Ishikawa (cell line): Measurements from ENCODE around the gene CABLES1.

Experiments used
- CEBPB ChIP-seq: IDR thresholded peaks from 2 replicates; pipeline ENCODE4 v1.6.1; 2012
- CREB1 ChIP-seq: IDR thresholded peaks from 2 replicates; pipeline ENCODE4 v1.6.1; 2012; ENCODE audit warnings: low read depth
- EP300 ChIP-seq: IDR thresholded peaks from 2 replicates; pipeline ENCODE4 v1.6.1; 2012; ENCODE audit warnings: borderline replicate concordance
- FOXM1 ChIP-seq: IDR thresholded peaks from 2 replicates; pipeline ENCODE4 v1.6.1; 2012; ENCODE audit warnings: low read depth, borderline replicate concordance
- NFIC ChIP-seq: IDR thresholded peaks from 2 replicates; pipeline ENCODE4 v1.6.1; 2012
- RAD21 ChIP-seq: IDR thresholded peaks from 2 replicates; pipeline ENCODE4 v1.6.1; 2012; ENCODE audit warnings: low read depth
- TAF1 ChIP-seq: IDR thresholded peaks from 2 replicates; pipeline ENCODE4 v1.6.1; 2012; ENCODE audit warnings: low read depth, mild to moderate bottlenecking
- TEAD4 ChIP-seq: IDR thresholded peaks from 2 replicates; pipeline ENCODE4 v1.6.1; 2012
- YY1 ChIP-seq: IDR thresholded peaks from 2 replicates; pipeline ENCODE4 v1.6.1; 2012; ENCODE audit warnings: low read depth
- TF ChIP-seq, protein P1 (sequence below): IDR thresholded peaks from 2 replicates; pipeline ENCODE4 v1.6.1; 2012
- TF ChIP-seq, protein P2 (sequence below): IDR thresholded peaks from 2 replicates; pipeline ENCODE4 v1.6.1; 2012; ENCODE audit warnings: low read depth, mild to moderate bottlenecking

DNA sequence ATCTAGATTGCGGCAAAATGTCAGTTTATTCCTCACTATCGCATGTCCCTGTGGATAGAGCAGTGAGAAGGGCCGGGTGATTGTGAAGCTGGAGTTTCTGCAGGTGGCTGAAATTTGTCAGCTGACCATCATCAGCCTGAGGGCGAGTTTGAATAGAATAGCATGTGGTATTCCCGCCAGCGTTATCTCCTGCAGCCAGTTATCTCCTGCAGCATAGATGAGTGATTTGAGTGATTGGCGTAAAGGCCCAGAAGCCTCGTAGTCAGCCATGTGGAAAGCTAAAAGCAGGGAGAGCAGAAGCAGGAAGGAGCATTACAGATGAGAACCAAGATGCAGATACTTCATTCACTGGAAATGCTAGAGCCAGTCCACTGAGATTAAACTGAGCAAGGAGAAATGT lies 65.5 kb downstream of the CABLES1 start:
- TF ChIP-seq NFIC, result no peak
- no peak for TF ChIP-seq FOXM1
- TF ChIP-seq CREB1, result no peak
- TF ChIP-seq TAF1, result no peak
- no peak for TF ChIP-seq EP300
- no peak for TF ChIP-seq CEBPB
- TF ChIP-seq, protein P1, sequence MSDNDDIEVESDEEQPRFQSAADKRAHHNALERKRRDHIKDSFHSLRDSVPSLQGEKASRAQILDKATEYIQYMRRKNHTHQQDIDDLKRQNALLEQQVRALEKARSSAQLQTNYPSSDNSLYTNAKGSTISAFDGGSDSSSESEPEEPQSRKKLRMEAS, result no peak
- TF ChIP-seq RAD21, result no peak
- TF ChIP-seq TEAD4, result no peak
- no peak for TF ChIP-seq YY1
- TF ChIP-seq, protein P2, sequence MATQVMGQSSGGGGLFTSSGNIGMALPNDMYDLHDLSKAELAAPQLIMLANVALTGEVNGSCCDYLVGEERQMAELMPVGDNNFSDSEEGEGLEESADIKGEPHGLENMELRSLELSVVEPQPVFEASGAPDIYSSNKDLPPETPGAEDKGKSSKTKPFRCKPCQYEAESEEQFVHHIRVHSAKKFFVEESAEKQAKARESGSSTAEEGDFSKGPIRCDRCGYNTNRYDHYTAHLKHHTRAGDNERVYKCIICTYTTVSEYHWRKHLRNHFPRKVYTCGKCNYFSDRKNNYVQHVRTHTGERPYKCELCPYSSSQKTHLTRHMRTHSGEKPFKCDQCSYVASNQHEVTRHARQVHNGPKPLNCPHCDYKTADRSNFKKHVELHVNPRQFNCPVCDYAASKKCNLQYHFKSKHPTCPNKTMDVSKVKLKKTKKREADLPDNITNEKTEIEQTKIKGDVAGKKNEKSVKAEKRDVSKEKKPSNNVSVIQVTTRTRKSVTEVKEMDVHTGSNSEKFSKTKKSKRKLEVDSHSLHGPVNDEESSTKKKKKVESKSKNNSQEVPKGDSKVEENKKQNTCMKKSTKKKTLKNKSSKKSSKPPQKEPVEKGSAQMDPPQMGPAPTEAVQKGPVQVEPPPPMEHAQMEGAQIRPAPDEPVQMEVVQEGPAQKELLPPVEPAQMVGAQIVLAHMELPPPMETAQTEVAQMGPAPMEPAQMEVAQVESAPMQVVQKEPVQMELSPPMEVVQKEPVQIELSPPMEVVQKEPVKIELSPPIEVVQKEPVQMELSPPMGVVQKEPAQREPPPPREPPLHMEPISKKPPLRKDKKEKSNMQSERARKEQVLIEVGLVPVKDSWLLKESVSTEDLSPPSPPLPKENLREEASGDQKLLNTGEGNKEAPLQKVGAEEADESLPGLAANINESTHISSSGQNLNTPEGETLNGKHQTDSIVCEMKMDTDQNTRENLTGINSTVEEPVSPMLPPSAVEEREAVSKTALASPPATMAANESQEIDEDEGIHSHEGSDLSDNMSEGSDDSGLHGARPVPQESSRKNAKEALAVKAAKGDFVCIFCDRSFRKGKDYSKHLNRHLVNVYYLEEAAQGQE, result no peak
